T47D (cell line): ENCODE results near the gene ALOX15.
"Not testable (repeated sequence)": the region's sequence is repeated elsewhere in the genome, so short reads cannot be mapped to it uniquely, and the experiment has no call there.

Source experiments
- DNase-seq, 2 experiments: peaks; one replicate each; pipeline versions ENCODE4 v3.0.0 to v3.0.0-alpha.2; 2011 to 2012; ENCODE audit warnings: low read depth in 1 of 2, low spot score in 1 of 2
- JUND ChIP-seq: IDR thresholded peaks from 2 replicates; pipeline ENCODE4 v1.6.1; 2012; ENCODE audit warnings: low read depth
- in situ Hi-C: cut with HindIII; loops from 2 replicates; pipeline ENCODE4 v1.10.0; 2016; ENCODE audit warnings: low sequenced_read_pairs, low pct_unique_long_range_greater_than_20kb

Gene ALOX15

DNA sequence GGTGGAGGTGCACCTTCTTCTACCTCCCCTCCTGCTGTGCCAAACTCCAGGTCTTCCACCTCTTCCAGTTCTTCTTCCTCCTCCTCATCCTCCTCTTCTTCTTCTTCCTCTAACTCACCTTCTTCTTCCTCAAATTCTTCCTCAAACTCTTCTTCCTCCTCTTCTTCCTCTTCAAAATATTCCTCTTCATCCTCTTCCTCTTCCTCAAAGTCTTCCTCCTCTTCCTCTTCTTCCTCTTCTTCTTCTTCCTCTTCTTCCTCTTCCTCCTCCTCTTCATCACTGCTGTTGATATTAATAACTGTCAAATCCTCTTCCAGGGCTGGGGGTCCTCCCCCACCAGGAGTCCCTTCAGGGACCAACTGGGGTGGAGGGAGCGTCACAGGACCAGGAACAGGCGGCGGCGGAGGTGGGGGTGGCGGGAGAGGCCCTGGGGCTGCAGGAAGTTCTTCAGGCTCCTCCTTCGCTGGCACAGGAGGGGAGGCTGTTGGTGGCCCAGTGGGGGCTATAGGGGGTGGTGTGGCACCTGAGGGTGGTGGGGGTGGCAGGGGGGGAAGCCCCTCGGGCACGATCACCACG lies 30.7 kb upstream of the ALOX15 start:
- in situ Hi-C loops, result no loop called here
- DNase-seq, result no peak
- no peak for TF ChIP-seq JUND

DNA sequence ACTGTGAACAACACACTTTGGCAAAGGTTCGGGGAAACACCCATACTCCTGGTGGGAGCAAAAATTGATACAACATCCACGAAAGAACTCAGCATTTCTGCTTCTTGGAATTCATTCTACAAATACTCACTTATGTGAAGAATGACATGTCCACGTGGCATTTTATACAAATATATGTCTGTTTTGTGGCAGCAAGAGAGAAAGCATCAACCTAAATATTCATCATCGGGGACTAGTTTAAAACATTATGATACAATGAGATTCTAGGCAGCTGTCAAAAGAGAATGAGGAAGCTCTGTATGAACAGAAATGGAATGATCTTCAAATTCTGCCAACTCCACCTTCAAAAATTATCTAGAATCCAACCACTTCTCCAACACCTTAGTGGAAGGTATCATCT lies 25.7 kb upstream of the ALOX15 start:
- no peak for DNase-seq
- TF ChIP-seq JUND, result no peak

DNA sequence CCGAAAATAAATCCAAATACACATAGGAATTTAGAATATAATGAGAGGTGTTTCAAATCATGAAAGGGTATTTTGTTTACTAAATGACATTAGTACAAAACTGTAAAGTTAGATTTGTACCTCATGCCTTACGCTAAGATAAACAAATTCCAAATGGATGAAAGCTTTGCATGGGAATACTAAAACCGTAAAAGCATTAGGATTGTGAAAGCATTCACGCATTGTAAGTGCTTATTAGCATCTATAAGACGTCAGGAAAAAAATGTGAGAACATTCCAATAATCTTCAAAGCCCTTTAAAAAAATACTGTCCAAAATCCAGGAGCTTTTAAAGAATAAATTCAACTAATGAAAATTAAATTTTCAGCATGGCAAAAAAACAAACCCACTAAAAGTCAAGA lies 24.8 kb upstream of the ALOX15 start:
- no peak for TF ChIP-seq JUND
- in situ Hi-C loops, result no loop called here
- DNase-seq, result no peak

More for the DNA sequence above, 25.7 kb upstream of the ALOX15 start:
- in situ Hi-C loops, result no loop called here

DNA sequence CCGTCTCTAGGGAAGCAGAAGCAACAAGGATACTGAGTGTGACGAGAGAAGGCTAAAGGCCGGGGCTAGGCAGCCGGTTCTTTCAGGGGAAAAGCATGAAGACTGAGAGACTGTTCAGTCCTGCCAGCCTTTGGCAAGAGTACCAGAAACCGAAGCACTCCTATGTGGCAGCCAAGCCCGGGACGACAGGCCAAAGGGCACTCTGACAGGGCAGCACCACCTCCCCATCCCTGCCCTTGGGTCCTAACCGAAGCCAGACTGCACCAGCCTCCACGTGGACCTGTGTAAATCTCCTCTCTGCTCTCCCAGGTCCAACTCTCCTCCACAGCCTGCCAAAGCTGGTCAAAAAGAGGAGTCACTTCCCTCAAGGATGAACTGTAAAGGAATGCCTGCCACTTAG lies 23.5 kb upstream of the ALOX15 start:
- TF ChIP-seq JUND, result no peak
- DNase-seq, result no peak
- in situ Hi-C loops, result no loop called here

DNA sequence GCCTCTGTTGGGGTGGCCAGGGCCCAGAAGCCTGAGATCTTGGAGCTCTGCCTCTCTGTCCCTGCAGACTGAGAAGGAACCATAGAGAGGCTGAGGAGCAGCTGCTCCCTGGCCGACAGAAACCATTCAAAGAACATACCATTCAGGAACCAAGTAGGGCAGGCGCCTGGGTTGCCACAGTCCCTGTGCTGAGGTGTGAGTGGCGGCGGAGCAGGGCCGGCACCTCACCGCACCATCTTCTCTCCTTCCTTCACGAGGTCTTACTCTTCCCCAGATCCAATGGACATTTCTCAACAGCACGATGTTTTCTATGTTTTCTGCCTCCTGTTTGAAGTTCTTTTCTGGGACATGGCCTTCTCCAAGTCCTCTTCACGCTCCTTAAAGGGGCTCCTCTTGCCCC lies 22.8 kb upstream of the ALOX15 start:
- in situ Hi-C loops, result no loop called here
- DNase-seq, result no peak
- no peak for TF ChIP-seq JUND

DNA sequence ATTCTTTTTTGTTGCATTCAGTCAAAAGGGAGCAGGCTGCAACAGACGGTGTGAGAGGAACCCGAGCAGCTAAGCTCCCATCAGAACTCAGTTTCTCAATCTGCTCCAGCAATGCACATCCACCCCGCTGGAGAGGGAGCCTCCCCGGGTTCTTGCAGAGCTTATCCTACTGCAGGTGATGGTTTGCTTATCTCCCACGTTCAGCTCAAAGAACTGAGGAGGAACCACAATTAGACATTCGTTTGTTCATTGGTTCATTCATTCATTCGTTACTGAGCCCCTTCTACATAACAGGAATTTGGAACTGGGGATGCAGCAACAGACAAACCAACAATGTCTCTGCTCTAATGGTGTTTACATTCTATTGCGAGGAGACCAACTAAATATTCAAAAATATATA lies 22.2 kb upstream of the ALOX15 start:
- TF ChIP-seq JUND, result no peak
- in situ Hi-C loops, result no loop called here
- no peak for DNase-seq

DNA sequence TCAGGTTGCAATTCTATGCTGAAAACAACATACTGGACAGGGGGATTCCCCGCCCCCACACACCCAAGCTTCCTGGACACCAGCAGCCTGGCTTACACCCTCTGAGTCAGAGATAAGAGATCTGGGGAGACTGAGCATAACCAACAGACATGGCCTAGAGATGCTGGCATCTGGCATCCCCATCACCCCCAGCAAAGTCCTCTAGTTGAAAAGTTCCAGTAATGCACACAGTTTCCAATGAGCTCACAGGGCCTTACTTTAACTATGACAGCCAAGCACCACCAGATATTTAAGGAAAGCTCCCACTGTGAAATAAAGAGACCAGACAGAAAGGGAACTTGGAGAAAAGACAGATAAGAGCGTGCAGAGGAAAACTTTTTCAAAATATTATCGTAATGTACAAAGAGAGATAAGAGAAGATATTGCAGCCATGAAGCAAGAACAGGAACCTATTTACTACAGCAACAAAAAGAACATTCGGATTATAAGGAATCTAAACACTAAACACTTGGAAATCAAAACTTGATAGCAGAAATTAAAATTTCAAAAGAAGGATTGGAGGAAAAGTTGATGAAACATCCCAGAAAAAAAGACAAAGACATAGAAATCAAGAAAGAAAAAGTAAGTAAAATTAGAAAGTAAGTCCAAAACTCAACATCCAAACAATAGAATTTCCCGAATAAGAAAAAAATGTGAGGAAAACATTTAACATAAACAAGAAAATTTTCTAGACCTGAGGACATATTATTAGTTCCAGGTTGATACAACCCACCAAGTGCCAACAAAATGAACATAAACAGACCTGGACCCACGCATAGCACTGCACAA lies 17.2 kb upstream of the ALOX15 start:
- no peak for DNase-seq
- no peak for TF ChIP-seq JUND
- in situ Hi-C loops, result no loop called here

DNA sequence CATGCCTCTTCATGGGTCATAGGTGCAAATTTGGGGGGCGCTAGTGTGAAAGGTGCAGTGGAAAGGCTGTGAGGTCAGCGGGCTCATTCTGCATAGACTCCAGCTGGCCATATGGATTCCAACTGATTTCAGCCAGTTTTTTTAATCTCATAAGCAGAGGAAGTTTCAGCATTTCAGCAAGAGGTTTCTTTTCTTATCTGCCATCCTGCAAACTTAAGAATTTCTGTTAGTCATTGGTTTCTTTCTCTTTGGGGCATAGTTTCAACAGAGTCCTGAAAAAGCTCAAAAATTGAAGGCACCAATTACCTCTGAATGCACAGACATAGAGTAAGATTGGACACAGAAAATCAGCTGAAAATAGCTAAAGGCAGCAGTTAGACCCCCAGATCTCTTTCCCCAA lies 16.2 kb upstream of the ALOX15 start:
- in situ Hi-C loops, result no loop called here
- TF ChIP-seq JUND, result no peak

DNA sequence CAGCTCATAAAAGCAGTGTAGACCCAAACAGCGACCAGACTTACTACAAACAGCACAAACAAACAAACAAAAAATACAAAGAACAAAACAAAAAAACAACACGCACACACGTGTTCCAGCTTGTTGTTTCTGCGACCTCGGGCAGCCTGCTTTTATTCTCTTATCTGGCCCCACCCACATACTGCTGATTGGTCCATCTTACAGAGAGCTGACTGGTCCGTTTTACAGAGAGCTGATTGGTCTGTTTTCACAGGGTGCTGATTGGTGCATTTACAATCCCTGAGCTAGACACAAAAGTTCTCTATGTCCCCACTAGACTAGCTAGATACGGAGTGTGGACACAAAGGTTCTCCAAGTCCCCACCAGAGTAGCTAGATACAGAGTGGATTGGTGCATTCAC lies 14.5 kb upstream of the ALOX15 start:
- in situ Hi-C loops, DNase-seq: not testable (repeated sequence)

More for the DNA sequence above, 16.2 kb upstream of the ALOX15 start:
- DNase-seq, result no peak

DNA sequence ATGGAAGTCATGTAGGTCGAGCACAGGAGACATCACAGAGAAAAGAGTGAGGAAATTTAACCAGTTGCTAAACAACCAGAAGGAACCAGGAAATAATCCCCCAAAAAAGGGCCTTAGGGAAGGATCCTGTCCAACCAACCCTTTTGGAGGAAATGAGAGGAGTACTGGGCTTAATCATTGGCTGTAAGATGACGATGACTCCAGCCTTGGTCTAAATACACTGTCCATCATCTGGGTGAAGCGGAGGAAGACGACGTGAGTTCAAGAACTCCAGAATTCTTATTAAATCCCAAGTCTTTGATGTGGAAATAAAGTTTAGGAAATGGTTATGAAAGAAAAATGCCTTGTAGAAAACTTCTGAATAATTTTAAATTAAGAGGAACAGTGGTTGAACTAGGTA lies 11.5 kb upstream of the ALOX15 start:
- no peak for DNase-seq
- no peak for TF ChIP-seq JUND
- in situ Hi-C loops, result no loop called here

DNA sequence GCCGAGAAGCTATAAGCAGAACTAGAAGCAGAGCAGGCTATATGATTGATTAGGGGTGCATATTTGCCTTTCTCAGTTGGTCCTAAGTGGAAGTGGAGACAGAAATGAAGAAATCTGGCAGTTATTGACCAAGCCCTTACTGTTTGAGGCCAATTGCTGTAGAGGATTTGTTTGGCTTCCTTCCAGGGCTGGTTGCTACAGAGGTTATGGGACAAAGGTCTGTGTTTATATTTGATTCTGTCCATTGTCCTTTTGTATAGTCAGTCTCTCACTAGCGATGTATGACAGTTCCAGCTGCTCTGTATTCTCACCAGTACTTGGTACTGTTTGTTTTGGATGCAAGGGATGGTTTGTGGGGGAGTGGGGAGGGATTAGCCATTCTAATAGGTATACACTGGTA lies 7.3 kb upstream of the ALOX15 start:
- in situ Hi-C loops, result no loop called here
- no peak for DNase-seq
- TF ChIP-seq JUND, result no peak

DNA sequence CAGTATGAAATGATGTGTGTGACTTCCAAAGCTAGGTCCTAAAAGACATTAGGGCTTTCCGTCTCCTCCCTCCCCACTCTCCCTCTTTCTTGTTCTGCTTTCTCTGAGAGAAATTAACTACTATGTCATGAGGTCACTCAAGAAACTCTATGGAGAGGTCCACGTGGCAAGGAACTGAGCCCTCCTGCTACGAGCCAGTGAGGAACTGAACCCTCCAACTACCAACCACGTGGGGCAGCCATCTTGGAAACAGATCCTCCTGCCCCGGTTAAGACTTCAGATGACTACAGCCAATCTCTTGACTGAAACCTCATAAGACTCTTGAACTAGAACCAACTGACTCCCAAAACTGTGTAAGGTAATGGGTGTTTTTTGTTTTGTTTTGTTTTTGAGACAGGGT lies 4.2 kb upstream of the ALOX15 start:
- no peak for TF ChIP-seq JUND
- in situ Hi-C loops, result no loop called here
- DNase-seq, result no peak

DNA sequence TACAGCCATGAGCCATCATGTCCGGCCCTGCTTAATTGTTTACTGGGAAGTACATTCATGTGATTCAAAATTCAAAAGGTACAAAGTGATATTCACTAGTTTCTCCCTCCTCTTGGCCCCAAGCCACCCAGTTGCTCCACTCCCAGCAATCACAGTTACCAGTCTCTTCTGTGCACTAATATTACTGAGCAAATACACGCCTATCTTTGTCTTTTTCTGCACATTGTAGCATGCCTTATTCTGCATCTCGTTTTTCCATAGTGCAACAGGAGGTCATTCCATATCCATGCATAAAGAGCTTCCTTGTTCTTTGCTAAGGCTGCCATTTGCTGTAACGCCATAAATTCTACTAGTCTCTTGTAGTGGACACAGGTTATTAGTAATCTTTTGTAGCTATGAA lies 2.2 kb upstream of the ALOX15 start:
- in situ Hi-C loops, result no loop called here
- DNase-seq, result no peak
- TF ChIP-seq JUND, result no peak

DNA sequence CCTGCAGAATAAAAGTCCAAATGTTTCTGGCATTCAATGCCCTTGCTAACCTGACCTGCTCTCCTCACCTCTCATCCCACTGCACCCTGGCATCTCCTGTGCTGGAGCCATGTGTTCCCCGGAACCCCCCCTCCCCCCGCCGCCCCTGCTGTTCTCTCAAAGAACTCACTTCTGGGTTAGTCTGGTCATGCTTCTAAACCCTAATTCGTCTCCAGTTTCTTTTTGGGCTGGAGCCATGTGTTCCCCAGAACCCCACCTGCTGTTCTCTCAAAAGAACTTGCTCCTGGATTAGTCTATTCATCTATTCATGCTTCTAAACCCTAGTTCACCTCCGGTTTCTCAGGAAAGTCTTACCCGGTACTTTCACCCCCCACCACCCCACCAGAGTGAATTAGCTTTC lies 808 bp upstream of the ALOX15 start:
- DNase-seq, result no peak
- TF ChIP-seq JUND, result no peak
- in situ Hi-C loops, result no loop called here

DNA sequence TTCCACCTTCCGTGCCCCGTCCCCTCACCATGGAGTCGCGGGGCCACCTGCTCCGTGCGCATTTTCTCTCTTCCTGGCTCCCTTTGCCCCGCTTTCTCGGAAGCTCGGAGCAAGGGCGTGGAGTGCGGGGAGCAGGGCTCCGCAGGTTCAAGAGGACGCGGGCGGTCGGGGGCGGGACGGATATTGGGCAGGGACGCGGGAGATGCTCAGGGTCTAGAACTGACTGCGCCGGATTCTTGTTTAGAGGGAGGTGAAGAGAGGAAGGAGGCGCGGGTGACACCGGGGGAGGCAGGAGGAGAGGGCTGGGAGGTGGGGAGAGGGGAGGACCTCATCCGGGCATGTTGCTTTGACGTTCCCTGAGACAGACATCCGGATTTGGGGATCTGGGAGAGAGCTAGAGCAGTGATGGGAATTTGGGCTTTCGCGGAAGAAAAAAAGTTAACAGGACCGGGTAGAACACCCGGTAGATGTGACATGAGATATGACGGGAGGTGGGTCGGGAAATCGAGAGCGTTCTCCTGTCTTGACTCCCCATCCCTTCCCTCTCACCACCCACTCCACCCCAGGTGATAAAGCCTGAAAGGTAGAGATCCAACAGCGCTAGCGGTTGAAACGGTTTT lies 799 bp downstream of the ALOX15 start:
- DNase-seq, in situ Hi-C loops: not testable (repeated sequence)

DNA sequence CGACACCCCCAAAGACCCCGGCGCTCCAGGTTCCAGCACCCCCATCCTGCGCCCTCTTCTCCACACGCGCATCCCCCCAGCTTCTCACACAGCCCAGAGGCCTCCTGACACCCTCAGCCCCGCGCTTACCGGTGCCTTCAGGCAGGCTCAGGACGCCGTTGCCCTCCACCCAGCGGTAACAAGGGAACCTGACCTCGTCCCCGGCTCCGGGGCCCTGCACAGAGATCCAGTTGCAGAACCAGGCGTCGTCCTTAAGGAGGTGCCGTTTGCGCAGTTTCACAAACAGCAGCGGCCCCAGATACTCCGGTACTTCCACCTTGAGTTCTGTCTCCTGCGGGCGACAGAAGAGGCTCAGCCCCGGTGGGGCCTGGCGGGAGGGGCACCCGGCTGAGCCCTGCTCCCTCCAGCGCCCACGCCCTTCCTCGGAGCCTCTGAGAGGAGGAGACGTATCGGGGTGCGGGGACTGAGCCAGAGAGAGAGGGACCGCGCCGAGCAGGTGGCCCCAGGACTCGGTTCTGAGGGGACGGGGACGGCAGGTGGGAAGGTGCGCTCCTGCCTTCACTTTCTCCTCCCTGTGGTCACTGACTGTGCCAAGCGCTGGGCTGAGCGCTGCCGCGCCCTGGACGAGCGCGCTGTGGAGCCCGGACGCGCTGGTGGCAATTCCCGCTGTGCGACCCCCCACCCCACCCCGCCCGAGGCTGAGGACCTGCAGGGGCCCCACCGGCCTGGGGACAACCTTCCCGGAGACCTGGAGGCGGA lies 2.0 kb downstream of the ALOX15 start:
- peak; percentile 59 to 77 for DNase-seq

DNA sequence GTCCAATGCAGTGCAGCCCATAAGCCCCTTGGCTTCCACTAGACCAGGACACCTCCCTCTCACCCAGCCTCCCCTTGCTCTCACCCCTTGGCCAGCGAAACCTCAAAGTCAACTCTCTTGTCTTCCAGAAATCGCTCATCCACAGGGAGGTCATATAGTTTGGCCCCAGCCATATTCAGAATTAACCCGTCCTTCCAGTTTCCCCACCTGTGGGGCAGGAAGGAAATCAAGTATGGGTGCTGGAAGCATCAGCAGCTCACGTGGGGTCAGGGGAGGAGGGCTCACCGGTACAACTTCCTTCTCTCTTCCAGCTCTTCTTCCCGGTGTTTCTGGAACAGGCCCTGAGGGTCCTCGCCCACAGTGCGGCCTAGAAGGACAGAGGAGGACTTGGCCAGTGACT lies 2.7 kb downstream of the ALOX15 start:
- DNase-seq, result peak; percentile 33 to 77

More for the DNA sequence above, 2.0 kb downstream of the ALOX15 start:
- in situ Hi-C loops, result not testable (repeated sequence)

More for the DNA sequence above, 2.7 kb downstream of the ALOX15 start:
- in situ Hi-C loops, result not testable (repeated sequence)
